GM12892 (cell line): ENCODE data around the gene P3H2.

Source experiments
- POLR2A ChIP-seq: IDR thresholded peaks from 2 replicates; pipeline ENCODE4 v1.6.1; 2011; ENCODE audit warnings: low read depth, low read length, control low read depth
- POLR2AphosphoS5 ChIP-seq: IDR thresholded peaks from 2 replicates; pipeline ENCODE4 v1.6.1; 2011; ENCODE audit warnings: low read depth, low read length, control low read depth
- TAF1 ChIP-seq: IDR thresholded peaks from 2 replicates; pipeline ENCODE4 v1.6.1; 2011; ENCODE audit warnings: low read depth, mild to moderate bottlenecking, control low read depth, low read length, borderline replicate concordance

GRCh38 chr3:189954733-189955665 is 165.7 kb downstream of the P3H2 start:
- TF ChIP-seq POLR2A (no peak), TAF1 (no peak), POLR2AphosphoS5 (peak; percentile 6; the same call in 1 of the 2 replicates)
